Gastroesophageal sphincter (tissue), 3 donors: ENCODE results near the gene BANK1.

Experiments
- CTCF ChIP-seq, 4 experiments: fragments of 200-600 bp in 2 of 4; fragments of 450-650 bp in 2 of 4; sonication (generic) in 1 of 4; IDR thresholded peaks; one replicate each; pipeline ENCODE4 v1.5.1; 2017 to 2019; ENCODE audit warnings: antibody characterized with exemption in 4 of 4, mild to moderate bottlenecking in 2 of 4, moderate library complexity in 2 of 4
- EP300 ChIP-seq: sonication (generic); formaldehyde crosslinking; IDR thresholded peaks from one replicate; pipeline ENCODE4 v1.6.1; 2017; ENCODE audit warnings: antibody characterized with exemption, mild to moderate bottlenecking
- POLR2AphosphoS5 ChIP-seq: sonication (generic); formaldehyde crosslinking; IDR thresholded peaks from one replicate; pipeline ENCODE4 v1.6.1; 2017; ENCODE audit warnings: antibody characterized with exemption

- TF ChIP-seq EP300 (no peak), CTCF (IDR thresholded peaks at IDR 0.05) (no peak), POLR2AphosphoS5 (no peak)
Observed at GRCh38 chr4:101993842-101994775, 203.6 kb downstream of the BANK1 start.
